GM19397 (cell line): Measurements from ENCODE around the gene ASCC2.
A peak's percentile ranks its signal among the peaks of the same experiment; 100 is the strongest.
"Not testable (repeated sequence)": the region's sequence is repeated elsewhere in the genome, so short reads cannot be mapped to it uniquely, and the experiment has no call there.

Experiments
- ATAC-seq: cut with Tn5 transposase; IDR thresholded peaks from one replicate; pipeline ENCODE4 v1.9.1; 2021; ENCODE audit warnings: mild to moderate bottlenecking, moderate library complexity; ENCODE audit not compliant: unreplicated experiment

The ASCC2 gene

GRCh38 chr22:29837741-29838598 lies at the start of gene ASCC2:
TSS of gene ASCC2 (minus strand) at chr22:29838274. CDS start at chr22:29832325, 5,949 bp downstream.
- peak; percentile 95 for ATAC-seq

GRCh38 chr22:29887358-29887757 lies 49.3 kb upstream of the ASCC2 start:
- ATAC-seq: no peak

- no peak for ATAC-seq
Observed at GRCh38 chr22:29886596-29886995, 48.5 kb upstream of the ASCC2 start.

DNA sequence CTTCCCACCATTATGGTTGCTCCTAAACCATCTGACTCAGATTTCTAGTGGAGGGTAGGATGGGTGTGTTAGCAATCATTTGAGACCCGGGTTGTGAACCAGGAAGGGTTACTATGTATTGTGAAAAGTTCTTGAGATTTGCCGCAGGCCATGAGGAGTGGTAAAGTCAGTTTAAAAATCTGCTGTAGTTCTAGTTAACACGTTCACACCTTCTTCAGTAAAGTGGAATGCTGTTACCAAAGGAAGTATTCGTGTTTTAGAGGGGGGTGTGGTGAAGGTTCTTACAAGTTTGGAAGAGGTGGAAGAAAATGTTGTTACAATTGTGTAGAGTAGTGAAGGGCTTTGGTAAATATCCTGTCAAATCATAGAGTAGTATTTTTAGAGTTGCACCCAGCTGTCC lies 47.5 kb upstream of the ASCC2 start:
- ATAC-seq: no peak

- no peak for ATAC-seq
Observed at GRCh38 chr22:29883775-29884097, 45.7 kb upstream of the ASCC2 start.

DNA sequence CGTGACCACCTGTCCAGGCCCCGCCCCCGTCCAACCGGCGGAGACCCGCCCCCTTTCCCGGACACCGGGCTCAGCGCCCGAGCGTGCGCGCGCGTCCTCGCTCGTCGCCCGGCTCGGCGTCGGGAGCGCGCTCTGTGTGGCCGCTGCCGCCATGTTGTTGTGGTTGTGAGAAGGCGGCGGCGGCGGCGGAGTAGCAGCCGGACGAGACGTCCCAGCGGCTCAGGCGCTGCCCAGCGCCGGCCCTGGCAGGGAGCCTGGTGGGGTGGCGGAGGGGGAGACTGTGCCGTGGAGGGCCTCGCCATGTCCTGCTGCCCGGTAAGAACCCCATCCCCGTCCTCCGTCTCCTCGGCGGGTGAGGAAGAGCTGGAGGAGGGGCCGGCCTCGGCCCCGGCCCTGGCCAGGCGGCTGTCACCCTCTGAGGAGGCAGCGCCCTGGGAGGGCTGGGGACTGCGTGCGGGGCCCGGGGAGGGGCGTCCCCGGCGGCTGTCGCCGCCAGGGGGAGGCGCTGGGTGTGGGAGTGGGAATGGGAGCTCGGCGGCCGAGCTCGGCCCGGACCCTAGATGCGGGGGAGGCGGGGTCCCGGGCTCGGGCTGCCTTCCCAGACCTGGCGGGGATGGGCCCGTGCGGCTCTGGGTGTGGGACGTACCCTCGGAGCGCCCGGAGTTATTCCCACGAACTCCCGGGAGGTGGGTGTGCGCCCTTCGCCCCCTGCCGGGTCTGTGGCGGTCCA lies 45.1 kb upstream of the ASCC2 start, which contains the start of gene MTMR3:
Gene MTMR3, plus strand, starts transcription at position 130 of the 730 bp plus-strand sequence. CDS start 87,886 bp downstream, outside the sequence.
- ATAC-seq: peak; percentile 68

DNA sequence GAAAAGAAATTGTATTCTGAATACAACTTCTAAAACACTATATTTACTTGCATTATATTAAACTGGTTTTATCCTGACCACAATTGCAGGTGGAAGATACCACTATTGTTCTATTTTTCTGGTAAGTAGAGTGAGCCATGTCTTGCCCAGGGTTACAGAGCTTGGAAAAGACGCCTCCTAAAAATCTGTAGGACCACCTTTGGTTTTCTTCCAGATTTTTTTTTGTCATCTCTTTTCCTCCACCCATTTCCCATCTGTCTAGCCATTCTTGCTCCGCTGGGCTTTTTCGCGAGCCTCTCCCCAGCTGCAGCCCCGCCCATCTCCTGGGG lies 44.6 kb upstream of the ASCC2 start:
- no peak for ATAC-seq

- no peak for ATAC-seq
Observed at GRCh38 chr22:29879753-29880152, 41.7 kb upstream of the ASCC2 start.

DNA sequence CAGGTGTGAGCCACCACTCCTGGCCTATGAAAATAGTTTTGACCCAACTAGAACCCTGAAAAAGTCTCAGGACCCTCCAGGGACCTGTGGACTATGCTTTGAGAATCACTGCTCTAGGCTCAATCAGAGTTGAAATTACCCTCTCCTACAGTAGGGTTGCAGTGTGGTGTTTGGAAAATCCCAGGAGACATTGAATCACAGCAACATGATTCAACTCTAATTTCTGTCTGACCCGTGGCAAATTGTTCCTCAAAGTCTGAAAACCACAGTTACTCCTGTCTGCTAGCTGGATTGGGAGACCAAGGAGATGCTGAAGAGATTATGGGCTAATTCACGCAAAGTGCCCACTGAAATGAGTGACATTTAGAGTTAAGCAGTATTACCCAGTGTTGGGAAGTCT lies 39.5 kb upstream of the ASCC2 start:
- no peak for ATAC-seq

DNA sequence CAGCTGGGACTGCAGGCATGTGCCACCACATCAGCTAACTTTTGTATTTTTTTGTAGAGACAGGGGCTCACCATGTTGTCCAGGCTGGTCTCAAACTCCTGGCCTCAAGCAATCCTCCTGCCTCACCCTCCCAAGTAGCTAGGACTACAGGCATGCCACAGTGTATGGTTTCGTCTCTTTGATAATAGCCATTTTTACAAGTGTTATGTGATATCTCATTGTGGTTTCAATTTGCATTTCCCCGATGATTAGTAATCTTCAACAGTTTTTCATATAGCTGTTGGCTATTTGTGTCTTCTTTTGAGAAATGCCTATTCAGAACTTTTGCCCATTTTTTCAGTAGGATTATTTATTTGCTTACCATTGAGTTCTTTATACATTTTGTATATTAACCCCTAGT lies 35.9 kb upstream of the ASCC2 start:
- no peak for ATAC-seq

DNA sequence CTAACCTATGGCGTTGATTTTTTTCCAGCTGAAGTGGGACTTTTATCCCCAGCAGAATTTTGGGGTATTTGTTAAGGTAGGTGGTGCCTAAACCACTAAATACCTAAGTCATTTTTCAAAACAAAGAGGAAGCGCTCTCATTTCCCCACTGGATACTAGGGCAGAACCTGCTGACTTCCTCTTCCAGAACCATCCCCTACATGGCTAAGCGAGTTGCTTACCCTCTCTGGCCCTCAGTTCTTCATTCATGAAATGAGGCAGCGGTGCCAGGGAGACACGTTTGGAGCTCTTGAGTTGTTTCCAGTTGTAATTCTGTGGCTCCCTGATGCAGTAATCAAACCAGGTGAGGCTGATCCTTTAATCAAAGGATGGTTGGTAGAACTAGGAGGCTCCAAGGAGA lies 34.9 kb upstream of the ASCC2 start:
- no peak for ATAC-seq

GRCh38 chr22:29872144-29872893 lies 34.2 kb upstream of the ASCC2 start:
- no peak for ATAC-seq

- no peak for ATAC-seq
Observed at GRCh38 chr22:29871684-29872083, 33.6 kb upstream of the ASCC2 start.

DNA sequence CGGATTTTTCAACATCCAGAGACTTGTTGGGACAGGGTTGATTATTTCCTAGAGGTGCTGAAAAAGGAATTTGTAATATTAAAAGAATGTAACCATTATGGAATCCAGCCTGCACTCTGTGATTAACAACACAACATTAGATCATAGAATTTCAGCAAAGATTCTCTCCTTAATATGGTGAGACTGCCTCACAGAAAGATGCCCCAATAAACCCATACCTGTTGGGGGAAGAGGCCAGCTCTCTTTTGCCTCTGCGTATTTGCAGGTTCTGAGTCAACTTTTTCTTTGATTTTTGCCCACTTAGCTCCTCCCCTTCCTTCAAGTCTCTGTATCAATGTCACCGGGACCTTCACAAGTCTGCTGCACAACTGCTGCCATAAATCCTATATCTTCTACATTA lies 32.5 kb upstream of the ASCC2 start:
- ATAC-seq: no peak

DNA sequence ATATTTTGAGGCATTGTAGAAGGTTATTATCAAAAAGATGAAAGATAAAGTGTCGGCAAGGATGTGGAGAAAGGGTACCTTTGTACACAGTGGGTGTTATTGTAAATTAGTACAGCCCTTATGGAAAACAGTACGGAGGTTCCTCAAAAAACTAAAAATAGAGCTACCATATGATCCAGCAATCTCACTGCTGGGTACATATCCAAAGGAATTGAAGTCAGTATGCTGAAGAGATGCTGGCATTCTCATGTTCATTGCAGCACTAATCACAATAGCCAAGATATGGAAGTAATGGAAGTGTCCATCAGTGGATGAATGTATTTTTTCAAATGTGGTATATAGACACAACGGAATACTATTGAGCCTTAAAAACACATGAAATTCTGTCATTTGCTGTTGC lies 29.8 kb upstream of the ASCC2 start:
- ATAC-seq: no peak

- no peak for ATAC-seq
Observed at GRCh38 chr22:29867260-29867659, 29.2 kb upstream of the ASCC2 start.

GRCh38 chr22:29865572-29865971 lies 27.5 kb upstream of the ASCC2 start:
- ATAC-seq: not testable (repeated sequence)

DNA sequence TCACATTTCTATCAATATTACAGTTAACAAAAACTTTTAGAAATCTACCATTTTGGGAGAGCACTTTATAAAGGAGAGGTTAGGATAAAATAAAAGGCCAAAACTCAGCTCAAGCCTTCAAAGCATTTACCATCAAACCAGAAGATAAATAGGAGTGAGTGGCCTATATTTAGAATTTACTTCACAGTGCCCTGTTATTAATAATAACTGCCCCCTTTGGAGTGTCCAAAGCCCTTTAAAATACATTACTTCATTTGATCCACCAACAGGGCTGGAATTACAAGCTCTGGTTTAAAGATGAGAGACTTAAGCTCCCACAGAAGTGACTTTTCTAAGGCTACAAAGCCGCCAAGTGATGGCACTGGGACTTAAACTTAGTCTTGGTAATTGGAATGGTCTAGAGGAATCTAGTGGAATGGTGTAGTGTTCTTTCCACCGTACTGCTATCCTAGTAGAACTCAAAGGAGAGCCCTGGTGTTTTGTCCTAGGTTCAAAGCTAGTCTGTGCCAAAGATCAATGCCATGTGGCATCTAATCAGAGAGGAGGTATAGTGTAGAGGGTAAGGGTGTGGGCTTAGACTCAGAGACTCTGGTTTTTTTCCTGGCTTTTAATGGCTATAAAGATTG lies 23.7 kb upstream of the ASCC2 start:
- no peak for ATAC-seq

- no peak for ATAC-seq
Observed at GRCh38 chr22:29860006-29860766, 22.1 kb upstream of the ASCC2 start.

DNA sequence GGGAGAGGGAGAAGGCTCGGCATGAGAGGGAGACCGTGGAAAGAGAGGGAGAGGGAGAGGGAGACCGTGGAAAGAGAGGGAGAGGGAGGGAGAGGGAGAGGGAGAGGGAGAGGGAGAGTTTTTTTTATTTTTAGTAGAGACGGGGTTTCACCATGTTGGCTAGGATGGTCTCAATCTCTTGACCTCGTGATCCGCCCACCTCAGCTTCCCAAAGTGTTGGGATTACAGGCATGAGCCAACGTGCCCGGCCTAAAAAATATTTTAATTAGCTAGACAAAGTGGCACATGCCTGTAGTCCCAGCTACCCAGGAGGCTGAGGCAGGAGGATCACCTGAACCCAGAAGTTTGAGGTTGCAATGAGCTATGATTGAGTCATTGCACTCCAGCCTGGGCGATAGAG lies 21.0 kb upstream of the ASCC2 start:
- ATAC-seq: not testable (repeated sequence)
